Large intestine (tissue), 3 donors: ENCODE measurements around the gene CEMP1. TPM values are rescaled to one million over a fixed set of nuclear protein-coding genes. Genes with fewer than 3 reads are reported as not detected.

Experiments
- DNase-seq, 2 donors: peaks; one replicate each; pipeline versions ENCODE4 v3.0.0 to v3.0.0-alpha.2; 2013
- H3K27ac ChIP-seq: one replicate; pipeline ENCODE4 v1.5.1; 2013; ENCODE audit warnings: low read length
- H3K27me3 ChIP-seq: 2 replicates; pipeline ENCODE4 v1.6.1; 2013; ENCODE audit warnings: low read length; ENCODE audit not compliant: control insufficient read depth, insufficient read depth
- H3K36me3 ChIP-seq: 2 replicates; pipeline ENCODE4 v1.6.1; 2013; ENCODE audit warnings: low read length; ENCODE audit not compliant: control insufficient read depth, insufficient read depth
- H3K4me1 ChIP-seq: one replicate; pipeline ENCODE4 v1.6.1; 2013; ENCODE audit warnings: low read length; ENCODE audit not compliant: control insufficient read depth, insufficient read depth
- H3K4me3 ChIP-seq: one replicate; pipeline ENCODE4 v1.5.1; 2013; ENCODE audit warnings: low read length
- H3K9me3 ChIP-seq: one replicate; pipeline ENCODE4 v1.6.1; 2013; ENCODE audit warnings: mild to moderate bottlenecking, low read depth, low read length, moderate library complexity; ENCODE audit not compliant: control insufficient read depth
- WGBS: methylation state at CpG from one replicate; pipeline ENCODE4 v1.1.5; 2013; ENCODE audit warnings: low lambda C conversion rate; ENCODE audit not compliant: insufficient coverage; 5-methylcytosine and 5-hydroxymethylcytosine counted together
- polyA plus RNA-seq: library from polyadenylated mRNA; unstranded; fragments of 120-200 nt; gene quantifications from one replicate; pipeline ENCODE4 v1.2.1, GENCODE V29; 2013

The CEMP1 gene
- polyA plus RNA-seq, 1 donor, result 16.8 TPM

GRCh38 chr16:2490190-2491105 is 40.8 kb downstream of the CEMP1 start:
- WGBS, result no CpG with 5 or more reads among the region's 23 CpGs
- no peak overlapping the region for H3K27ac ChIP-seq

GRCh38 chr16:2489581-2489980 is 41.6 kb downstream of the CEMP1 start:
- no peaks in the 10 kb centered on the region for H3K27me3 ChIP-seq
- peaks cover 27% of the 10 kb centered on the region for H3K4me1 ChIP-seq
- H3K27ac ChIP-seq, result no peak overlapping the region
- no peak for DNase-seq
- H3K4me3 ChIP-seq, result no peak overlapping the region
- no peaks in the 10 kb centered on the region for H3K9me3 ChIP-seq
- no CpG with 5 or more reads among the region's 16 CpGs for WGBS
- peaks cover 16% of the 10 kb centered on the region for H3K36me3 ChIP-seq

More at GRCh38 chr16:2490190-2491105, 40.8 kb downstream of the CEMP1 start:
- Histone ChIP-seq H3K4me3 (no peak overlapping the region), H3K27me3 (no peaks in the 10 kb centered on the region), H3K9me3 (no peaks in the 10 kb centered on the region), H3K4me1 (peaks cover 18% of the 10 kb centered on the region), H3K36me3 (peaks cover 16% of the 10 kb centered on the region)
- DNase-seq, result no peak

GRCh38 chr16:2487903-2488531 is 43.2 kb downstream of the CEMP1 start:
- no peak for DNase-seq

GRCh38 chr16:2487517-2487842 is 43.7 kb downstream of the CEMP1 start:
- Histone ChIP-seq H3K27me3 (no peaks in the 10 kb centered on the region), H3K4me1 (peaks cover 34% of the 10 kb centered on the region), H3K9me3 (no peaks in the 10 kb centered on the region), H3K4me3 (no peak overlapping the region), H3K36me3 (peaks cover 11% of the 10 kb centered on the region), H3K27ac (no peak overlapping the region)
- no peak for DNase-seq
- WGBS, result no CpG with 5 or more reads among the region's 8 CpGs

More at GRCh38 chr16:2487903-2488531, 43.2 kb downstream of the CEMP1 start:
- Histone ChIP-seq H3K27me3 (no peaks in the 10 kb centered on the region), H3K4me1 (peaks cover 35% of the 10 kb centered on the region), H3K36me3 (peaks cover 11% of the 10 kb centered on the region), H3K9me3 (no peaks in the 10 kb centered on the region), H3K27ac (no peak overlapping the region), H3K4me3 (no peak overlapping the region)
- no CpG with 5 or more reads among the region's 15 CpGs for WGBS

- Histone ChIP-seq H3K36me3 (peaks cover 11% of the 10 kb centered on the region), H3K27me3 (no peaks in the 10 kb centered on the region), H3K4me3 (no peak overlapping the region), H3K9me3 (no peaks in the 10 kb centered on the region), H3K27ac (no peak overlapping the region), H3K4me1 (peaks cover 28% of the 10 kb centered on the region)
- DNase-seq, result peak in 1 of 2 donors; percentile 31
- no CpG with 5 or more reads among the region's 29 CpGs for WGBS
Measured at GRCh38 chr16:2486645-2487516, 44.3 kb downstream of the CEMP1 start.

GRCh38 chr16:2485811-2486507 is 45.2 kb downstream of the CEMP1 start:
- Histone ChIP-seq H3K27ac (no peak overlapping the region), H3K4me3 (no peak overlapping the region), H3K27me3 (no peaks in the 10 kb centered on the region), H3K9me3 (no peaks in the 10 kb centered on the region), H3K4me1 (peaks cover 25% of the 10 kb centered on the region), H3K36me3 (peaks cover 11% of the 10 kb centered on the region)
- DNase-seq, result no peak
- no CpG with 5 or more reads among the region's 33 CpGs for WGBS

GRCh38 chr16:2484898-2485508 is 46.2 kb downstream of the CEMP1 start:
- Histone ChIP-seq H3K27me3 (no peaks in the 10 kb centered on the region), H3K27ac (peak overlapping the region; percentile 23), H3K4me1 (peaks cover 25% of the 10 kb centered on the region), H3K4me3 (no peak overlapping the region), H3K9me3 (no peaks in the 10 kb centered on the region), H3K36me3 (peaks cover 4% of the 10 kb centered on the region)
- peak in 1 of 2 donors; percentile 66 for DNase-seq
- WGBS, result no CpG with 5 or more reads among the region's 13 CpGs

- H3K4me1 ChIP-seq, result peaks cover 25% of the 10 kb centered on the region
- DNase-seq, result no peak
- peak overlapping the region; percentile 23 for H3K27ac ChIP-seq
- no CpG with 5 or more reads among the region's 16 CpGs for WGBS
- H3K9me3 ChIP-seq, result no peaks in the 10 kb centered on the region
- H3K27me3 ChIP-seq, result no peaks in the 10 kb centered on the region
- no peak overlapping the region for H3K4me3 ChIP-seq
- H3K36me3 ChIP-seq, result peaks cover 4% of the 10 kb centered on the region
Measured at GRCh38 chr16:2483939-2484897, 47.0 kb downstream of the CEMP1 start.
